HepG2 (cell line): Measurements from ENCODE around the gene TMOD3. TPM values are rescaled to one million over a fixed set of nuclear protein-coding genes. Genes with fewer than 3 reads are reported as not detected.

Source experiments
- FOXK2 ChIP-seq: fragments of 450-650 bp; IDR thresholded peaks from 2 replicates; pipeline ENCODE4 v1.6.1; 2016
- FOXO1 ChIP-seq: sonication (generic); formaldehyde crosslinking; IDR thresholded peaks from 2 replicates; pipeline ENCODE4 v1.4.0; 2020; ENCODE audit warnings: missing genetic modification reagents
- ISX ChIP-seq: sonication (generic); formaldehyde crosslinking; conservative IDR thresholded peaks from 2 replicates; pipeline ENCODE4 v1.5.0; 2020; ENCODE audit warnings: missing genetic modification reagents
- KAT8 ChIP-seq: IDR thresholded peaks from 2 replicates; pipeline ENCODE4 v1.6.1; 2016; ENCODE audit warnings: missing genetic modification reagents, missing compliant biosample characterization
- MEF2D ChIP-seq: sonication (generic); formaldehyde crosslinking; IDR thresholded peaks from 2 replicates; pipeline ENCODE4 v1.5.1; 2020; ENCODE audit warnings: mild to moderate bottlenecking, missing genetic modification reagents
- RBAK ChIP-seq: sonication (generic); formaldehyde crosslinking; IDR thresholded peaks from 2 replicates; pipeline ENCODE4 v1.5.1; 2020; ENCODE audit warnings: mild to moderate bottlenecking, missing genetic modification reagents
- ZBTB20 ChIP-seq: sonication (generic); formaldehyde crosslinking; IDR thresholded peaks from 2 replicates; pipeline ENCODE4 v1.8.1; 2023; ENCODE audit warnings: missing genetic modification reagents, low read depth, mild to moderate bottlenecking, borderline replicate concordance
- ZNF749 ChIP-seq: sonication (generic); formaldehyde crosslinking; IDR thresholded peaks from 2 replicates; pipeline ENCODE4 v1.8.0; 2022; ENCODE audit warnings: mild to moderate bottlenecking, missing genetic modification reagents, moderate library complexity, borderline replicate concordance
- ZNF776 ChIP-seq: sonication (generic); formaldehyde crosslinking; IDR thresholded peaks from 2 replicates; pipeline ENCODE4 v1.4.0; 2020; ENCODE audit warnings: mild to moderate bottlenecking, missing genetic modification reagents
- ZNF792 ChIP-seq: IDR thresholded peaks from 2 replicates; pipeline ENCODE4 v1.6.1; 2016
- polyA plus RNA-seq, 8 experiments: library from polyadenylated mRNA; depleted of rRNA in 3 of 8; stranded (reverse) in 7 of 8; unstranded in 1 of 8; fragments of >200 nt; fragmentation: Illumina TruSeq in 4 of 8; extraction: Trizol in 4 of 8; gene quantifications; 2 replicates each; pipeline versions ENCODE4 v1.2.1 to v1.2.3, GENCODE V29; 2011 to 2016; ENCODE audit warnings: low read depth in 4 of 8, missing spikeins in 1 of 8, mixed read lengths in 1 of 8; ENCODE audit not compliant: insufficient read depth in 1 of 8
- total RNA-seq, 5 experiments: library from RNA; depleted of rRNA; stranded (reverse); fragments of >200 nt; fragmentation: Illumina TruSeq; extraction: Trizol; gene quantifications; 2 replicates each; pipeline ENCODE4 v1.2.3, GENCODE V29; 2016; ENCODE audit warnings: low read depth in 1 of 5
- TF ChIP-seq, protein P1 (sequence below): sonication (generic); formaldehyde crosslinking; IDR thresholded peaks from one replicate; pipeline ENCODE4 v1.5.1; 2020; ENCODE audit warnings: mild to moderate bottlenecking, missing genetic modification reagents; ENCODE audit errors: not compliant biosample characterization
- TF ChIP-seq, protein P2 (sequence below): fragments of 450-650 bp; IDR thresholded peaks from 2 replicates; pipeline ENCODE4 v1.6.1; 2017; ENCODE audit warnings: mild to moderate bottlenecking
- TF ChIP-seq, protein P3 (sequence below): IDR thresholded peaks from 2 replicates; pipeline ENCODE4 v1.6.1; 2018; ENCODE audit warnings: missing genetic modification reagents, mild to moderate bottlenecking, missing compliant biosample characterization
- TF ChIP-seq, protein P4 (sequence below): sonication (generic); formaldehyde crosslinking; IDR thresholded peaks from 2 replicates; pipeline ENCODE4 v1.5.0; 2020; ENCODE audit warnings: mild to moderate bottlenecking, missing genetic modification reagents, borderline replicate concordance

The TMOD3 gene
- total and polyA plus RNA-seq, 2 of the 13 experiments (the other 11 are each of a cell fraction or from before 2014, with no cell fraction given) = 5.1 to 23.2 TPM

DNA sequence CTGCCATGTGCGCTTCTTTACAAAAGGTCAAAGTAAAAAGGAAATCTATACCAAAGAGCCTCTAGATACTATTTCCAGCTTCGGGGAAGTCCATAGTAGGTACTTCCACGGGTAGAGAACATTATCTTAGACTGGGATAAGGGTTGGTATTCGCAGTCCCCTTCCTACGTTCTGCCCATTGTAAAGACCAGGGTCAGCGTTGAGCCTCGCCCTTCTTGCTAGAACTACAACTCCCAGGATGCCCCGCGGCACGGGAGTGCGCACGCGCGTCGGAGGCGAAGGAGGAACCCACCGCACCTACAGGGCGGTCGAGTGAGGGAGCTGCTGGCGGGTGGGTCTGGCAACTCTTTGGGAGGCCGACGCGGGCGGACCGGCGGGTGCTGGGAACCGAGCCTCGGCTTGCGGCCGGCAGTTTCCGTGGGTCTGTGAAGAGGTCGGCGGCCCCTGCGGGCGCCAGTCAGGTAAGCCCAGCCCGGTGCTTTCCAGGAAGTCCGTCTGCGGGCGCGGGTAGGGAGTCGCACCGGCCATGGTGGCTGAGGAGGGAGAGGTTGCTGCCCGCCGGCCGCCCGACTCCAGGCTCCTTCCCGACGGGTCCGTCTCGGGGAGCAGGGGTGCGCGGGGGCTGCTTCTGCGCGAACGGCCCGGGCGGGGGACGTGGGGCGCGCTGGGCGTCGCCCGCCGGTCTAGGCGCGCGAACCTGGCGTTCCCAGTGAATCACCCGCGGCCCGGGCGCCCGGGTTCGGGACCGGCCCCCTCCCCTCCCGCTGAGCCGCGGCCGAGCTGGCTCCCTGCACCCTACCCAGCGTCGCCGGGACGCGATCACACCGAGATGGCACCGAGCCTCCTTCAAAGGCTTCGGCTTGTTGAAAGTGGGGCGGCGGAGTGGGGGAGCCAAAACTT, at the start of gene TMOD3 (continued):
- peak; percentile 89; the same call in 1 of the 2 replicates for TF ChIP-seq ZNF776
- TF ChIP-seq, protein P1, sequence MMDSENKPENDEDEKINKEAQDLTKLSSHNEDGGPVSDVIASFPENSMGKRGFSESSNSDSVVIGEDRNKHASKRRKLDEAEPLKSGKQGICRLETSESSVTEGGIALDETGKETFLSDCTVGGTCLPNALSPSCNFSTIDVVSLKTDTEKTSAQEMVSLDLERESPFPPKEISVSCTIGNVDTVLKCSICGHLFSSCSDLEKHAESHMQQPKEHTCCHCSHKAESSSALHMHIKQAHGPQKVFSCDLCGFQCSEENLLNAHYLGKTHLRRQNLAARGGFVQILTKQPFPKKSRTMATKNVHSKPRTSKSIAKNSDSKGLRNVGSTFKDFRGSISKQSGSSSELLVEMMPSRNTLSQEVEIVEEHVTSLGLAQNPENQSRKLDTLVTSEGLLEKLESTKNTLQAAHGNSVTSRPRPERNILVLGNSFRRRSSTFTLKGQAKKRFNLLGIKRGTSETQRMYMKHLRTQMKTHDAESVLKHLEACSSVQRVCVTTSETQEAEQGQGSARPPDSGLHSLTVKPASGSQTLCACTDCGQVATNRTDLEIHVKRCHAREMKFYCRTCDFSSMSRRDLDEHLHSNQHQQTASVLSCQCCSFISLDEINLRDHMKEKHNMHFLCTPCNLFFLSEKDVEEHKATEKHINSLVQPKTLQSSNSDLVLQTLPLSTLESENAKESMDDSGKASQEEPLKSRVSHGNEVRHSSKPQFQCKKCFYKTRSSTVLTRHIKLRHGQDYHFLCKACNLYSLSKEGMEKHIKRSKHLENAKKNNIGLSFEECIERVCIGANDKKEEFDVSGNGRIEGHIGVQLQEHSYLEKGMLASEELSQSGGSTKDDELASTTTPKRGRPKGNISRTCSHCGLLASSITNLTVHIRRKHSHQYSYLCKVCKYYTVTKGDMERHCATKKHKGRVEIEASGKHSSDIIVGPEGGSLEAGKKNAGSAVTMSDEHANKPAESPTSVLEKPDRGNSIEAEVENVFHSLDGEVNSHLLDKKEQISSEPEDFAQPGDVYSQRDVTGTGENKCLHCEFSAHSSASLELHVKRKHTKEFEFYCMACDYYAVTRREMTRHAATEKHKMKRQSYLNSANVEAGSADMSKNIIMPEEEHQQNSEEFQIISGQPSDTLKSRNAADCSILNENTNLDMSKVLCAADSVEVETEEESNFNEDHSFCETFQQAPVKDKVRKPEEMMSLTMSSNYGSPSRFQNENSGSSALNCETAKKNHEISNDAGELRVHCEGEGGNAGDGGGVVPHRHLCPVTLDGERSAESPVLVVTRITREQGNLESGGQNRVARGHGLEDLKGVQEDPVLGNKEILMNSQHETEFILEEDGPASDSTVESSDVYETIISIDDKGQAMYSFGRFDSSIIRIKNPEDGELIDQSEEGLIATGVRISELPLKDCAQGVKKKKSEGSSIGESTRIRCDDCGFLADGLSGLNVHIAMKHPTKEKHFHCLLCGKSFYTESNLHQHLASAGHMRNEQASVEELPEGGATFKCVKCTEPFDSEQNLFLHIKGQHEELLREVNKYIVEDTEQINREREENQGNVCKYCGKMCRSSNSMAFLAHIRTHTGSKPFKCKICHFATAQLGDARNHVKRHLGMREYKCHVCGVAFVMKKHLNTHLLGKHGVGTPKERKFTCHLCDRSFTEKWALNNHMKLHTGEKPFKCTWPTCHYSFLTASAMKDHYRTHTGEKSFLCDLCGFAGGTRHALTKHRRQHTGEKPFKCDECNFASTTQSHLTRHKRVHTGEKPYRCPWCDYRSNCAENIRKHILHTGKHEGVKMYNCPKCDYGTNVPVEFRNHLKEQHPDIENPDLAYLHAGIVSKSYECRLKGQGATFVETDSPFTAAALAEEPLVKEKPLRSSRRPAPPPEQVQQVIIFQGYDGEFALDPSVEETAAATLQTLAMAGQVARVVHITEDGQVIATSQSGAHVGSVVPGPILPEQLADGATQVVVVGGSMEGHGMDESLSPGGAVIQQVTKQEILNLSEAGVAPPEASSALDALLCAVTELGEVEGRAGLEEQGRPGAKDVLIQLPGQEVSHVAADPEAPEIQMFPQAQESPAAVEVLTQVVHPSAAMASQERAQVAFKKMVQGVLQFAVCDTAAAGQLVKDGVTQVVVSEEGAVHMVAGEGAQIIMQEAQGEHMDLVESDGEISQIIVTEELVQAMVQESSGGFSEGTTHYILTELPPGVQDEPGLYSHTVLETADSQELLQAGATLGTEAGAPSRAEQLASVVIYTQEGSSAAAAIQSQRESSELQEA (CRISPR knock-in tag) = peak; percentile 69
- TF ChIP-seq, protein P2, sequence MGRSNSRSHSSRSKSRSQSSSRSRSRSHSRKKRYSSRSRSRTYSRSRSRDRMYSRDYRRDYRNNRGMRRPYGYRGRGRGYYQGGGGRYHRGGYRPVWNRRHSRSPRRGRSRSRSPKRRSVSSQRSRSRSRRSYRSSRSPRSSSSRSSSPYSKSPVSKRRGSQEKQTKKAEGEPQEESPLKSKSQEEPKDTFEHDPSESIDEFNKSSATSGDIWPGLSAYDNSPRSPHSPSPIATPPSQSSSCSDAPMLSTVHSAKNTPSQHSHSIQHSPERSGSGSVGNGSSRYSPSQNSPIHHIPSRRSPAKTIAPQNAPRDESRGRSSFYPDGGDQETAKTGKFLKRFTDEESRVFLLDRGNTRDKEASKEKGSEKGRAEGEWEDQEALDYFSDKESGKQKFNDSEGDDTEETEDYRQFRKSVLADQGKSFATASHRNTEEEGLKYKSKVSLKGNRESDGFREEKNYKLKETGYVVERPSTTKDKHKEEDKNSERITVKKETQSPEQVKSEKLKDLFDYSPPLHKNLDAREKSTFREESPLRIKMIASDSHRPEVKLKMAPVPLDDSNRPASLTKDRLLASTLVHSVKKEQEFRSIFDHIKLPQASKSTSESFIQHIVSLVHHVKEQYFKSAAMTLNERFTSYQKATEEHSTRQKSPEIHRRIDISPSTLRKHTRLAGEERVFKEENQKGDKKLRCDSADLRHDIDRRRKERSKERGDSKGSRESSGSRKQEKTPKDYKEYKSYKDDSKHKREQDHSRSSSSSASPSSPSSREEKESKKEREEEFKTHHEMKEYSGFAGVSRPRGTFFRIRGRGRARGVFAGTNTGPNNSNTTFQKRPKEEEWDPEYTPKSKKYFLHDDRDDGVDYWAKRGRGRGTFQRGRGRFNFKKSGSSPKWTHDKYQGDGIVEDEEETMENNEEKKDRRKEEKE = no peak
- no peak for TF ChIP-seq ZBTB20 (CRISPR knock-in tag)
- no peak for TF ChIP-seq ISX (CRISPR knock-in tag)
- TF ChIP-seq MEF2D (CRISPR knock-in tag) = peak; percentile 51
- TF ChIP-seq FOXO1 (CRISPR knock-in tag) = no peak
- no peak for TF ChIP-seq RBAK
- TF ChIP-seq ZNF749 (CRISPR knock-in tag) = no peak
- TF ChIP-seq KAT8 = peak; percentile 32; the same call in 1 of the 2 replicates
- no peak for TF ChIP-seq FOXK2
- TF ChIP-seq, protein P3, sequence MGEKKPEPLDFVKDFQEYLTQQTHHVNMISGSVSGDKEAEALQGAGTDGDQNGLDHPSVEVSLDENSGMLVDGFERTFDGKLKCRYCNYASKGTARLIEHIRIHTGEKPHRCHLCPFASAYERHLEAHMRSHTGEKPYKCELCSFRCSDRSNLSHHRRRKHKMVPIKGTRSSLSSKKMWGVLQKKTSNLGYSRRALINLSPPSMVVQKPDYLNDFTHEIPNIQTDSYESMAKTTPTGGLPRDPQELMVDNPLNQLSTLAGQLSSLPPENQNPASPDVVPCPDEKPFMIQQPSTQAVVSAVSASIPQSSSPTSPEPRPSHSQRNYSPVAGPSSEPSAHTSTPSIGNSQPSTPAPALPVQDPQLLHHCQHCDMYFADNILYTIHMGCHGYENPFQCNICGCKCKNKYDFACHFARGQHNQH = peak; percentile 65; the same call in 1 of the 2 replicates
- 0 out of 2 replicates have a peak, but pooled peaks have one; percentile 54 for TF ChIP-seq ZNF792 (CRISPR knock-in tag)
- TF ChIP-seq, protein P4, sequence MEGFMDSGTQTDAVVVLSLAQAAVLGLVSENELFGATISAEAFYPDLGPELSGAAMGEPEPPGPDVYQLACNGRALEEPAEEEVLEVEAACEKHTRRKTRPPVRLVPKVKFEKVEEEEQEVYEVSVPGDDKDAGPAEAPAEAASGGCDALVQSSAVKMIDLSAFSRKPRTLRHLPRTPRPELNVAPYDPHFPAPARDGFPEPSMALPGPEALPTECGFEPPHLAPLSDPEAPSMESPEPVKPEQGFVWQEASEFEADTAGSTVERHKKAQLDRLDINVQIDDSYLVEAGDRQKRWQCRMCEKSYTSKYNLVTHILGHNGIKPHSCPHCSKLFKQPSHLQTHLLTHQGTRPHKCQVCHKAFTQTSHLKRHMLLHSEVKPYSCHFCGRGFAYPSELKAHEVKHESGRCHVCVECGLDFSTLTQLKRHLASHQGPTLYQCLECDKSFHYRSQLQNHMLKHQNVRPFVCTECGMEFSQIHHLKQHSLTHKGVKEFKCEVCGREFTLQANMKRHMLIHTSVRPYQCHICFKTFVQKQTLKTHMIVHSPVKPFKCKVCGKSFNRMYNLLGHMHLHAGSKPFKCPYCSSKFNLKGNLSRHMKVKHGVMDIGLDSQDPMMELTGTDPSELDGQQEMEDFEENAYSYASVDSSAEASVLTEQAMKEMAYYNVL (CRISPR knock-in tag) = peak; percentile 37; the same call in 1 of the 2 replicates
